ENCODE results near the gene NPM3. TPM values are rescaled to one million over a fixed set of nuclear protein-coding genes. Genes with fewer than 3 reads are reported as not detected.
A peak's percentile ranks its signal among the peaks of the same experiment; 100 is the strongest.

Gene NPM3
- total and polyA plus RNA-seq, 2 of the 4 experiments (the other 2 are of a cell fraction), result 84.1 to 112 TPM

DNA sequence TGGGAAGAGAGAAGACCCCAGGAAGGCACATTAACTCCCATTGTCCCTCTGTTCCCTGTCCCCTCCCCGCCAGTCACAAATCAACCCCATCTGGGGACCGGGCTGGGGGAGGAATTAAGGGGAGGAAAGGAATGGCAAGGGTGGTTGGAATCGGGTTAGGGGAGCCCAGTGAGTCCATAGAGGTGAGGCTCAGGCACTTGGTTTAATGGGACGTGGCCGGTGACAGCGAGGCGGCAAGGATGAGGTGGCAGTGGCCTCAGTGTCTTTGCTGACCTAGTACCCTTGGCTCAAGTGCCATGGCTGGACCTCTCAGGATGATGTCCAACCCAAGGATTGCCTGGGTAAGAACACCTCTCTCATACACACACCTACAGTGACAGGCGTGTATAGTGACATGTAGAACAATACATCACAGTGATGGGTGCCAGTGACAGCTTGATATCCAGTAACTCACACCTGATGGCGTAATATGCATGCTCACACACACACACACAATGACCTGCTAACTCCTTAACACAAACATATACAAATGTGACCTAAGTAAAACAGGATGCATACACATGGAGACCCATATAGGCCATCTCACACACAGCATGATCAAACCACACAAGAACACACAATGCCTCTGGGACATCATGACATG, 48.0 kb upstream of the NPM3 start:
- DNase-seq (no peak), ATAC-seq (ENCODE audit: low read depth) (no peak)
- Histone ChIP-seq H3K27me3 (ENCODE audit: control insufficient read depth, insufficient read depth, low read length) (no peaks in the 10 kb centered on the region), H3K14ac (replicated peaks; ENCODE audit: low read depth, low read length) (peak overlapping the region; percentile 84), H4K5ac (ENCODE audit: low read depth, low read length) (peak overlapping the region; percentile 14), H2AK9ac (replicated peaks; ENCODE audit: low read depth, low read length, poor library complexity) (peak overlapping the region; percentile 98), H3K4me3 (ENCODE audit: insufficient read depth, low read depth, low read length) (peak overlapping the region; percentile 36; the same call in 1 of the 2 replicates), H2BK5ac (ENCODE audit: low read depth, low read length, poor library complexity, severe bottlenecking) (peak overlapping the region; percentile 9), H2BK20ac (ENCODE audit: low read depth, low read length) (no peak overlapping the region), H3K9me3 (ENCODE audit: control insufficient read depth, insufficient read depth, low read length) (no peaks in the 10 kb centered on the region), H3K36me3 (ENCODE audit: control insufficient read depth, insufficient read depth, low read length) (no peaks in the 10 kb centered on the region; the same call in 1 of the 2 replicates), H3K4me2 (ENCODE audit: low read depth, low read length) (peak overlapping the region; percentile 71), H3K18ac (ENCODE audit: low read depth, low read length) (peak overlapping the region; percentile 7), H2BK120ac (ENCODE audit: low read depth, low read length) (peak overlapping the region; percentile 3; the same call in 1 of the 2 replicates), H3K4ac (ENCODE audit: low read depth, low read length) (peak overlapping the region; percentile 84), H3K9me1 (ENCODE audit: insufficient read depth, low read length) (peaks cover 26% of the 10 kb centered on the region), H2AK5ac (ENCODE audit: low read depth, low read length) (peak overlapping the region; percentile 91), H4K20me1 (ENCODE audit: insufficient read depth, low read length) (peaks cover 8% of the 10 kb centered on the region), H4K8ac (ENCODE audit: low read depth in 2 of 2, low read length in 2 of 2) (peak overlapping the region; percentile 52 to 91), H3K23ac (ENCODE audit: low read depth, low read length) (peak overlapping the region; percentile 76; the same call in 1 of the 2 replicates), H3K79me1 (ENCODE audit: low read depth in 1 of 2, low read length in 2 of 2) (peaks cover 0 to 22% of the 10 kb centered on the region in 2 experiments; a peak in 2 of 4 replicates), H3K56ac (ENCODE audit: extremely low read depth, insufficient read depth, low read length) (no peak overlapping the region), H3K27ac (ENCODE audit: insufficient read depth, low read length) (0 out of 2 replicates have a peak overlapping the region, but pooled peaks have one; percentile 4), H2BK15ac (ENCODE audit: low read depth, low read length) (no peak overlapping the region; the same call in 2 of the 3 replicates), H2AFZ (replicated peaks; ENCODE audit: low read length, poor library complexity) (peak overlapping the region; percentile 100), H4K91ac (ENCODE audit: insufficient read depth, low read depth, low read length) (peak overlapping the region; percentile 75), H3K4me1 (ENCODE audit: control insufficient read depth, insufficient read depth, low read length) (peaks cover 6% of the 10 kb centered on the region), H3K9ac (ENCODE audit: low read depth, low read length) (peak overlapping the region; percentile 36)
- ChIA-PET POLR2A (ENCODE audit: unreplicated experiment) (no interaction called here), CTCF (interaction anchor here (0.8 kb wide), 1 partner anchor 12 kb away, joined by 3 read pairs; no protein-coding TSS in a partner anchor)
- dilution Hi-C loops (cut with HindIII; ENCODE audit: low sequenced_read_pairs, unreplicated experiment), result no loop called here
- in situ Hi-C loops (cut with MboI; ENCODE audit: low sequenced_read_pairs), result no loop called here
- WGBS, 2 experiments (ENCODE audit: extremely low coverage in 2 of 2, insufficient read length in 1 of 2), result no CpG with 5 or more reads among the region's 9 CpGs
- BruUV-seq (replicated peaks), result no TSS peak
- intact Hi-C loops (cut with micrococcal nuclease), result no loop called here
- TF ChIP-seq, protein P1, sequence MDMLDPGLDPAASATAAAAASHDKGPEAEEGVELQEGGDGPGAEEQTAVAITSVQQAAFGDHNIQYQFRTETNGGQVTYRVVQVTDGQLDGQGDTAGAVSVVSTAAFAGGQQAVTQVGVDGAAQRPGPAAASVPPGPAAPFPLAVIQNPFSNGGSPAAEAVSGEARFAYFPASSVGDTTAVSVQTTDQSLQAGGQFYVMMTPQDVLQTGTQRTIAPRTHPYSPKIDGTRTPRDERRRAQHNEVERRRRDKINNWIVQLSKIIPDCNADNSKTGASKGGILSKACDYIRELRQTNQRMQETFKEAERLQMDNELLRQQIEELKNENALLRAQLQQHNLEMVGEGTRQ (IDR thresholded peaks at IDR 0.05; ENCODE audit: low read depth, low read length), result no peak
- no peak for TF ChIP-seq RCOR1 (IDR thresholded peaks at IDR 0.05; ENCODE audit: insufficient replicate concordance, low read length)
- TF ChIP-seq MXI1 (IDR thresholded peaks at IDR 0.05; ENCODE audit: borderline replicate concordance, low read depth, low read length), result no peak
- TF ChIP-seq RFX5 (IDR thresholded peaks at IDR 0.05; ENCODE audit: low read depth, low read length), result no peak
- TF ChIP-seq, protein P2, sequence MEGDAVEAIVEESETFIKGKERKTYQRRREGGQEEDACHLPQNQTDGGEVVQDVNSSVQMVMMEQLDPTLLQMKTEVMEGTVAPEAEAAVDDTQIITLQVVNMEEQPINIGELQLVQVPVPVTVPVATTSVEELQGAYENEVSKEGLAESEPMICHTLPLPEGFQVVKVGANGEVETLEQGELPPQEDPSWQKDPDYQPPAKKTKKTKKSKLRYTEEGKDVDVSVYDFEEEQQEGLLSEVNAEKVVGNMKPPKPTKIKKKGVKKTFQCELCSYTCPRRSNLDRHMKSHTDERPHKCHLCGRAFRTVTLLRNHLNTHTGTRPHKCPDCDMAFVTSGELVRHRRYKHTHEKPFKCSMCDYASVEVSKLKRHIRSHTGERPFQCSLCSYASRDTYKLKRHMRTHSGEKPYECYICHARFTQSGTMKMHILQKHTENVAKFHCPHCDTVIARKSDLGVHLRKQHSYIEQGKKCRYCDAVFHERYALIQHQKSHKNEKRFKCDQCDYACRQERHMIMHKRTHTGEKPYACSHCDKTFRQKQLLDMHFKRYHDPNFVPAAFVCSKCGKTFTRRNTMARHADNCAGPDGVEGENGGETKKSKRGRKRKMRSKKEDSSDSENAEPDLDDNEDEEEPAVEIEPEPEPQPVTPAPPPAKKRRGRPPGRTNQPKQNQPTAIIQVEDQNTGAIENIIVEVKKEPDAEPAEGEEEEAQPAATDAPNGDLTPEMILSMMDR (conservative IDR thresholded peaks at IDR 0.05; ENCODE audit: low read depth, low read length), result no peak
- TF ChIP-seq MAZ (IDR thresholded peaks at IDR 0.05; ENCODE audit: borderline replicate concordance, low read depth, low read length), result no peak
- no peak for TF ChIP-seq CEBPB (IDR thresholded peaks at IDR 0.05; ENCODE audit: low read depth, low read length)
- TF ChIP-seq MAFK (IDR thresholded peaks at IDR 0.05; ENCODE audit: low read depth, low read length), result no peak
- no peak for TF ChIP-seq POLR2A (IDR thresholded peaks at IDR 0.05; ENCODE audit: low read depth, low read length)
- TF ChIP-seq RAD21 (IDR thresholded peaks at IDR 0.05; ENCODE audit: low read length), result no peak
- no peak for TF ChIP-seq SMC3 (IDR thresholded peaks at IDR 0.05; ENCODE audit: low read depth, low read length)
- no peak for TF ChIP-seq CHD1 (IDR thresholded peaks at IDR 0.05; ENCODE audit: low read depth, low read length)
- TF ChIP-seq NFE2L2 (IDR thresholded peaks at IDR 0.05; ENCODE audit: low read depth, low read length), result no peak
- TF ChIP-seq FOS (IDR thresholded peaks at IDR 0.05; ENCODE audit: low read depth, low read length), result no peak
- TF ChIP-seq, protein P3, sequence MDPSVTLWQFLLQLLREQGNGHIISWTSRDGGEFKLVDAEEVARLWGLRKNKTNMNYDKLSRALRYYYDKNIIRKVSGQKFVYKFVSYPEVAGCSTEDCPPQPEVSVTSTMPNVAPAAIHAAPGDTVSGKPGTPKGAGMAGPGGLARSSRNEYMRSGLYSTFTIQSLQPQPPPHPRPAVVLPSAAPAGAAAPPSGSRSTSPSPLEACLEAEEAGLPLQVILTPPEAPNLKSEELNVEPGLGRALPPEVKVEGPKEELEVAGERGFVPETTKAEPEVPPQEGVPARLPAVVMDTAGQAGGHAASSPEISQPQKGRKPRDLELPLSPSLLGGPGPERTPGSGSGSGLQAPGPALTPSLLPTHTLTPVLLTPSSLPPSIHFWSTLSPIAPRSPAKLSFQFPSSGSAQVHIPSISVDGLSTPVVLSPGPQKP (IDR thresholded peaks at IDR 0.05; ENCODE audit: borderline replicate concordance, low read depth, low read length), result no peak
